VCaP (cell line): ENCODE results near the gene RGL1.

Experiments
- H3K27ac ChIP-seq: fragments of 450-650 bp; 2 replicates; pipeline ENCODE4 v1.5.1; 2017
- CTCF ChIP-seq: fragments of 450-650 bp; conservative IDR thresholded peaks from 2 replicates; pipeline ENCODE4 v1.5.1; 2017; ENCODE audit warnings: mild to moderate bottlenecking, moderate library complexity

RGL1 gene

GRCh38 chr1:183970516-183971300 is 165.8 kb downstream of the RGL1 start:
- H3K27ac ChIP-seq = no peak overlapping the region
- no peak for TF ChIP-seq CTCF

- TF ChIP-seq CTCF = no peak
- H3K27ac ChIP-seq = no peak overlapping the region
These were observed 170.7 kb downstream of the RGL1 start for GRCh38 chr1:183975651-183976050.

DNA sequence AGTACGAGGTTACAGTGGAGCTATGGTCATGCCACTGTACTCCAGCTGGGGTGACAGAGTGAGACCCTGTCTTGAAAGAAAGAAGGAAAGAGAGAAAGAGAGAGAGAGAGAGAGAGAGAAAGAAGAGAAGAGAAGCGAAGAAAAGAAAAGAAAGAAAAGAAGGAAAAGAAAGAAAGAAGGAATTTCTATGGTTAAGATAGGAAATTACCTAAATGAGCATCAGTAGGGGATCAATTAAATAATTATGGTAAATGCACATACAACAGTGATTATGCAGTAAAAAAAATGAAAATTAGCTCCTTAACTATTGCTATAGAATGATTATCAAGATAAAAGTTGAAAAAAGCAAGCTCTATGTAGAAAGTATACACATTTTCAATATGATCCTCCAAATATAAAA is 172.8 kb downstream of the RGL1 start:
- no peak overlapping the region for H3K27ac ChIP-seq
- no peak for TF ChIP-seq CTCF
